ENCODE measurements around the gene PTMS.
"Not testable (repeated sequence)": the region's sequence is repeated elsewhere in the genome, so short reads cannot be mapped to it uniquely, and the experiment has no call there.

The PTMS gene, protein sequence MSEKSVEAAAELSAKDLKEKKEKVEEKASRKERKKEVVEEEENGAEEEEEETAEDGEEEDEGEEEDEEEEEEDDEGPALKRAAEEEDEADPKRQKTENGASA

GRCh38 chr12:6765634-6766581 is at the start of gene PTMS:
Gene PTMS (plus strand): TSS chr12:6766363. CDS start chr12:6766706, 343 bp downstream.
- DNase-seq: peak; percentile 41

DNA sequence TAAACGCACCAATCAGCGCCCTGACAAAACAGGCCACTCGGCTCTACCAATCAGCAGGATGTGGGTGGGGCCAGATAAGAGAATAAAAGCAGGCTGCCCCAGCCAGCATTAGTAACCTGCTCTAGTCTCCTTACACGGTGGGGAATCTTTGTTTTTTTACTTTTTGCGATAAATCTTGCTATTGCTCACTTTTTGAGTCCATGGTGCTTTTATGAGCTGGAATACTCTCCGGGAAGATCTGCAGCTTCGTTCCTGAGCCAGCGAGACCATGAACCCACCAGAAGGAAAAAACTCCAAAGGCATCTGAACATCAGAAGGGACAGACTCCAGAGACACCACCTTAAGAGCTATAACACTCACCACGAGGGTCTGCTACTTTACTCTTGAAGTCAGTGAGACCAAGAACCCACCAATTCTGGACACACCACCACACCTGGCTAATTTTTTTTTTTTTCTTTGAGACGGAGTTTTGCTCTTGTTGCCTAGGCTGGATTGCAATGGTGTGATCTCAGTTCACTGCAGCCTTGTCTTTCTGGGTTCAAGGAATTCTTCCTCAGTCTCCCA is 49.2 kb upstream of the PTMS start:
- no peak for DNase-seq

DNA sequence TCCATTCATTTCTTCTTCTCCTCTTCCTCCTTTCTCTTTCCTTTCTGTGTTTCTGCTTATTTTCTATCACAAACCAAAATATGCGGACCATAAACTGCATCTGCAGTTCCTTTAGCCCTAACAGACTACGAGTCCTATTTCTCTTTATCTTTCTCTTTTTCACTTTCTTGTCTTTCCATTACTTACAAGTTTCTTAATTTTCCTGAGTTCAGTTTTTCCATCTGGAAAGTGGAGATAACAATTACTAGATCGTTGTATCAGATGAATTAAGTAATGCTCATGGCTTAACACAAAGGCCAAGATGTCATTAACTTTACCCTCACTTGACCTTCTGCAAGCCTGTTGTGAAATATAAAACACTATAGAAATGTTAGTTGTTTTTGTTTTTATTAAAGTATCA is 43.3 kb upstream of the PTMS start:
- DNase-seq: no peak

DNA sequence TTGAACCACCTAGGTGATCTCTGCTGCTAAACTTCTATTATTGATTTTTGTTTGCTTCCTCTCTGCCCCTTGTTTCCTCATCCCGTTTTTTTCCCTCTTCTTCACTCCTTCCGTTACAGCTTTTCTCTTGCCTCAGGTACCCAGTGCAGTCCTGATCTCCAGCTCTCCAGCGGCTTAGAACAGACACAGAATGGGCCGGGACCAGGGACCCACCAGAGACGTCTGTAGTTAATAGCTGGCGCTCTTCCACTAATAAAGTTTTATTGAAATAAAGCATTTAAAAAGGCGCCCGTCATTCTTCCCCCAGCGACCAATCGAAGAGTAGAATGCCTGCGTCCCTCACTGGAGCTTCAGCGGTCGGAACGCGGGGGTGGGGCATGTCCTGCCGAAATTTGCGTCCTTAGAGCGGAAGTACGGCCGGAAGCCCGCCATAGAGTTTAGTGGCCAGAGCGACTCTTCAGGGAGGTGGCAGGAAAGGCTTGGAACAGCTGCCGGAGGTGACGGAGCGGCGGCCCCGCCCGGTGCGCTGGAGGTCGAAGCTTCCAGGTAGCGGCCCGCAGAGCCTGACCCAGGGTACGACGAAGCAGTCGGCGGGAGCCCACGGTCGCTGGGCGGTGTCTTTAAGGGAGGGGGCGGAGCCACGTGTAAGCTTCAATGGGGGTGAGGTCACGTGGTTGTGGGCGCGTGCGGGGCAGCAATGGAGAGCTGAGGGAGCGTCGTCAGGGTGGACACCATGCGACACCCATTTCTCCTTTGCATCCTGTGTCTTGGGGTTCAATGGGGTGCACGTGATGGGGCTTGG is 42.4 kb upstream of the PTMS start, which contains the start of gene COPS7A:
COPS7A (plus strand) TSS at position 440 of the 802 bp plus-strand sequence. CDS start 611 bp downstream, outside the sequence.
- DNase-seq: peak; percentile 98

GRCh38 chr12:6724409-6724797 is 41.8 kb upstream of the PTMS start:
- DNase-seq: no peak

DNA sequence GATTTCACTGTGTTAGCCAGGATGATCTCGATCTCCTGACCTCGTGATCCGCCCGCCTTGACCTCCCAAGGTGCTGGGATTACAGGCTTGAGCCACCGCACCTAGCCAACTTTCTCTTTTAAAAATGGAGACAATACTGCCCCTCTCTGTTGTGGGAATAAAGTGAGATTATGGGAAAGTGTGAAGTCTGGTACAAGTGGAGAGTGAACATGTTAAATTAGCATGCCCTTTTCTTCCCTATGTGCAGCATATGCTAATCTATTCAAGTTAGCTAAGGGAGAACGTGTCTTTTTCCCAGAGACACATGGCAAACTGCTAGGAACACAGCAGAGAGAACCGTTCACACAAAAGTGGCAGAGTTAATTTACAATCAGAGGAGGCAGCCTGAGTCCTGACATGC is 40.8 kb upstream of the PTMS start:
- DNase-seq: no peak

DNA sequence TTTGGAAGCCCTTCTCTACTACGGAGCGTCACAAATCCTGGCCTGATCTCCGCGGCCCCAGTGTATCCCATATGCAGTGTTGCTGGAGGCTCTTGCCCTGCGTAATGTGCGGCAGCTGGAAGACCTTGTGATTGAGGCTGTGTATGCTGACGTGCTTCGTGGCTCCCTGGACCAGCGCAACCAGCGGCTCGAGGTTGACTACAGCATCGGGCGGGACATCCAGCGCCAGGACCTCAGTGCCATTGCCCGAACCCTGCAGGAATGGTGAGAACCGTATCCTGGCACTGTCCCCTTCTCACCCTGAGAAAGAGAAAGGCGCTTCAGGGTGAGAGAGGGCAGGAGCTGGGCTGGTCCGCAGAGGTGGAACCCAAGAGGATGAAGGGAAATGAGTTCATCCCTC is 37.0 kb upstream of the PTMS start:
- no peak for DNase-seq

DNA sequence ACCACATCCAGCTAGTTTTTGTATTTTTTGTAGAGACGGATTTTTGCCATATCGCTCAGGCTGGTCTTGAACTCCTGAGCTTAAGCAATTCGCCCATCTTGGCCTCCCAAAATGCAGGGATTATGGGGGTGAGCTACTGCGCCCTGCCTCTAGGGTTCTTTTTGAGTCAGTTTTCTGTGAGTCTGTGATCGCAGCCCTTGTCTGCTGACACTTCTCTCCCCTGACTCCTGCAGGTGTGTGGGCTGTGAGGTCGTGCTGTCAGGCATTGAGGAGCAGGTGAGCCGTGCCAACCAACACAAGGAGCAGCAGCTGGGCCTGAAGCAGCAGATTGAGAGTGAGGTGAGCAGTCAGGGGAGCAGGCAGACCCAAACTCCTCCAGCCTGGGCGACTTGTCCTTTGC is 36.0 kb upstream of the PTMS start:
- no peak for DNase-seq

- no peak for DNase-seq
These were observed 31.4 kb upstream of the PTMS start for GRCh38 chr12:6734506-6735387.

- peak; percentile 15 for DNase-seq
These were observed 30.5 kb upstream of the PTMS start for GRCh38 chr12:6735448-6736191.

GRCh38 chr12:6736754-6737153 is 29.4 kb upstream of the PTMS start:
- DNase-seq: no peak

GRCh38 chr12:6742080-6742479 is 24.1 kb upstream of the PTMS start:
- DNase-seq: not testable (repeated sequence)

DNA sequence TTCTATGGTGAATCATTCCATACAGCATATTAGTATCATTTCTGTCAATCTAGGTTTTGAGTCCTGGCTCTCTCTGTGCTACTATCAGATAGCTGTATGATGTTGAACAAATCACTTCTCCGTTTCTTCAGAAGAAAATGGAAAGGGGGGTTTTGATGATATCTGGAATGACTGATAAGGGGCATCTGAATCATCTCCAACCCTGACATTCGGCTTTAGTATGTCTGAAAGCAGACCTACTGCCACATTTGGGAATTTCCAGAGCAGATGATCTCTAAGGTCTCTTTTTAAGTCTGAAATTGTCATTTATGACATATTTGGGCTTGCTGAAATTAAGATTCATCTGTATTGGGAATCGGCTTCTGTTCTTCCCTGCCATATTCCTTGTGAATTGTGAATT is 23.3 kb upstream of the PTMS start:
- no peak for DNase-seq

- not testable (repeated sequence) for DNase-seq
These were observed 22.9 kb upstream of the PTMS start for GRCh38 chr12:6743300-6743699.

DNA sequence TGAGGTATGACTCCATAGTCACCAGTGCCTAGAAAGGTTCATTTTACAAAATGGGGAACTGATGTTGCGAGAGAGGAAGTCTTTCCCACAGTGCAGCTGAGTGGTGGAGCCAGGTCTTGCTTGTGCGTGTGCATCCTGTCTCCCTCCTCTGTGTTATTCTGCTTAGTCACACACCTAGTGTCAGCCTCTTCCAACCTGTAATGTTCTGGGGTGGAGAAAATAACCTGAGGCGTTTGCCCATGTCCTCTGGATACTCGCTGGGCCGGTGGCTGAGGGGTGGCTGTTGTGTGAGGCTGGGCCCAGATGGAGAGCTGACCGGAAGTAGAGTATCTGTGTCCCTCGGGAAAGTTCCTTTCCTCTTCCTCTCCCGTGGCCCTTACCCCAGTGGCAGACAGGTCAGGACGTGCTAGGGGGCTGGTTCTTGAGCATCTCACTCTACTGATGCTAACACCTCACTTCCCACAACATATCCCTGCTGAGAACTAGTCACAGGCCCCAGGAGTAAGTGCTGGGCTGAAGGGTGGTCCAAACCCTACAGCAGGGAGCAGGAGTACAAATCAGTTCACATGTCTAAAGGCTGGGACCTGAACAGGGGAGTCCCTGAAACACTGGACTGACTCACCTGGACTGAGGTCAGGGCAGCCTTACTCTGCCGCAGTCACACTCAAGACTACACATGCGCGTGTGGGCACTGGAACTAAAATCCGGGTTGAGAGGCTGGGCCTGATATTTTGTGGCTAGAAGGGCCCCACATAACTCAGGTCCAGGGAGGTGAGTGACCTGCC is 20.2 kb upstream of the PTMS start:
- no peak for DNase-seq

DNA sequence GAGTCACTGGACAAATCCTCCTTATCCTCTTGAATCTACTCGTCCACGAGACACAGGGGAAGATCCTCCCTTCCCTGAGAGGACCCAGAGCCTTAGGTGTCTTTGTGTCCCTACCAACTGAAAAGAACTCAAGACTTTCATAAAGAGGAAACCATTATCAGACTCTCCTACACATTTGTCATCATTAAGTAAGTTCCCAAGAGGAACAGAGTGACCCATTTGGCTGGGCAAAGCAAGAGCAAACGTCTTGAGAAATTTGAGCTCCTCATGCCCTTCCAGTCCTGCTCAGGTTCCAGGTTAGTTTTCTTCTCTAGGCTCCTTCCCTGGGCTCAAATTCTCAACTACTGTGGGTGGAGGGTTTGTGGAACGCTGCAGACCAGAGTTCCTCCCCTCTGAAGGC is 18.9 kb upstream of the PTMS start:
- DNase-seq: no peak

DNA sequence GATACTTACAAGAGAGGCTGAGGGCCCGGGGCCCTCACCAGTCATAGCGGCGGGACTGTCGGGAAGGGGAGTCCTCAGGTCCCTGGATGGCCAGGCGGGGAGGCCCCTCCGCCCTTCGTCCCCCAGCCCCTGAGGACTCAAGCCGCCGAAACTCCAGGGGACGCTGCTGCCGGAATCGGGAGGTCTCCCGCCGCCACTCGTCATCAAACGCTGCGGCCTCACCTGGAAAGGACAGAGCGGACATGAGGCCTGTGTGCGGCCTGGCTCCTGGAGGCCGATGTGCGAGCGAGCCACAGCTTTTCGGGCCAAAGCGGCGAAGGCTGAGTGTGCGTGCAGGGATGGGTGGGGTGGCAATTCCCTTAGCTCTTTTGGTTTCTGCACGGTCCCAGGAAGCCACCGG is 17.4 kb upstream of the PTMS start:
- no peak for DNase-seq

DNA sequence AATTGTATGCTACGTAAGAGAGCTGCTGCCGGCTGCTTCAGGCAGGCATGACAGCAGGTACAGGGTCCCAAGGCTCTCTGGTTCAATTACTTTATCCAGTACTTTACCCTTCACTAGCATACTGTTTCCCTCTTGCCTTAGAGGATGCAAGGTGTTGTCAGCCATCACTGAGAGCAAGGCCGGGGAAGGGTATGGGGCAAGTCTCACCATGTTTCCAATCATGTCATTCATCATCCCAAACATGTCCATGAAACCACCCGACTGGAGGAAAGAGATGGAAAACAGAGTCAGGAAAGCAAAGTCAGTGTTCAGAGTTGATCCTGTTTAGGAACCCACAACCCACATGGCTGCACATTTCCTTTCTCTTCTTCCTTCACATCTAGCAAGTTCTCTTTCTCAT is 15.7 kb upstream of the PTMS start:
- no peak for DNase-seq

GRCh38 chr12:6751767-6752166 is 14.4 kb upstream of the PTMS start:
- DNase-seq: no peak

- DNase-seq: no peak
These were observed 13.8 kb upstream of the PTMS start for GRCh38 chr12:6752167-6752920.

Data from NCI-H2081 treated with DMSO at 0.1 percent for 48 hours (cell line).